ENCODE data around the gene MGAT3. TPM values are rescaled to one million over a fixed set of nuclear protein-coding genes. Genes with fewer than 3 reads are reported as not detected.
A peak's percentile ranks its signal among the peaks of the same experiment; 100 is the strongest.

MGAT3 gene
- total RNA-seq, 5 donors from 2014 or later (not counting 1 experiment from before 2014, with no cell fraction given) = 0.23 to 2.7 (median 1.1) TPM

- DNase-seq = no peak
- POLR2A ChIA-PET = no interaction called here
- Histone ChIP-seq H3K4me3 (ENCODE audit: control insufficient read depth in 1 of 2, extremely low read depth in 1 of 2, low read length in 1 of 2) (no peak overlapping the region), H3K4me1 (ENCODE audit: control insufficient read depth in 1 of 2, extremely low read depth in 1 of 2, insufficient read depth in 2 of 2, low read length in 2 of 2) (peaks cover 0 to 7% of the 10 kb centered on the region in 2 experiments), H3K27me3 (replicated peaks in 1 of 2; ENCODE audit: control insufficient read depth in 2 of 2, extremely low read depth in 1 of 2, insufficient read depth in 2 of 2, low read length in 1 of 2) (peaks cover 0 to 24% of the 10 kb centered on the region in 2 experiments), H3K36me3 (ENCODE audit: control insufficient read depth in 2 of 2, extremely low read depth in 1 of 2, insufficient read depth in 1 of 2, low read length in 1 of 2) (no peaks in the 10 kb centered on the region), H3K27ac (ENCODE audit: low read length) (no peak overlapping the region), H3K9me3 (no peaks in the 10 kb centered on the region)
- 89% methylated on average over 5 of the region's 9 CpGs for WGBS (ENCODE audit: insufficient coverage)
- Mint-ChIP-seq H3K9me3 (no peaks in the 10 kb centered on the region), H3K36me3 (no peaks in the 10 kb centered on the region), H3K4me1 (peaks cover 6 to 7% (median 6%) of the 10 kb centered on the region in 3 donors), H3K27ac (no peak overlapping the region), H3K4me3 (no peak overlapping the region), H3K27me3 (no peaks in the 10 kb centered on the region)
- CTCF ChIA-PET = interaction anchor here in 1 of 2 donors (0.7 kb wide), 1 partner anchor 668 kb away, joined by 3 read pairs; no protein-coding TSS in a partner anchor
- ATAC-seq (replicated peaks in 1 of 4) = no peak
Measured at GRCh38 chr22:39477542-39477941, 20.7 kb downstream of the MGAT3 start.

GRCh38 chr22:39478441-39478850, 21.6 kb downstream of the MGAT3 start:
- DNase-seq (peak in 3 of 35 experiments; percentile 17 to 36 (median 22)), ATAC-seq (replicated peaks in 1 of 4) (no peak)
- Histone ChIP-seq H3K4me3 (ENCODE audit: control insufficient read depth in 1 of 2, extremely low read depth in 1 of 2, low read length in 1 of 2) (no peak overlapping the region), H3K4me1 (ENCODE audit: control insufficient read depth in 1 of 2, extremely low read depth in 1 of 2, insufficient read depth in 2 of 2, low read length in 2 of 2) (no peaks in the 10 kb centered on the region), H3K9me3 (no peaks in the 10 kb centered on the region), H3K27me3 (replicated peaks in 1 of 2; ENCODE audit: control insufficient read depth in 2 of 2, extremely low read depth in 1 of 2, insufficient read depth in 2 of 2, low read length in 1 of 2) (peaks cover 0 to 27% of the 10 kb centered on the region in 2 experiments), H3K36me3 (ENCODE audit: control insufficient read depth in 2 of 2, extremely low read depth in 1 of 2, insufficient read depth in 1 of 2, low read length in 1 of 2) (no peaks in the 10 kb centered on the region), H3K27ac (ENCODE audit: low read length) (no peak overlapping the region)
- H3K4me1 Mint-ChIP-seq = no peaks in the 10 kb centered on the region
- H3K27me3 Mint-ChIP-seq = no peaks in the 10 kb centered on the region
- H3K27ac Mint-ChIP-seq = no peak overlapping the region
- 60% methylated on average over 1 of the region's 9 CpGs for WGBS (ENCODE audit: insufficient coverage)
- CTCF ChIA-PET = interaction anchor here in 1 of 2 donors (0.6 kb wide), 1 partner anchor 1184 kb away, joined by 14 read pairs; no protein-coding TSS in a partner anchor
- no peaks in the 10 kb centered on the region for H3K9me3 Mint-ChIP-seq
- H3K4me3 Mint-ChIP-seq = no peak overlapping the region
- POLR2A ChIA-PET = no interaction called here
- H3K36me3 Mint-ChIP-seq = no peaks in the 10 kb centered on the region

- DNase-seq (no peak), ATAC-seq (replicated peaks in 1 of 4) (no peak)
- Histone ChIP-seq H3K27ac (ENCODE audit: low read length) (no peak overlapping the region), H3K27me3 (replicated peaks in 1 of 2; ENCODE audit: control insufficient read depth in 2 of 2, extremely low read depth in 1 of 2, insufficient read depth in 2 of 2, low read length in 1 of 2) (peaks cover 0 to 32% of the 10 kb centered on the region in 2 experiments), H3K4me1 (ENCODE audit: control insufficient read depth in 1 of 2, extremely low read depth in 1 of 2, insufficient read depth in 2 of 2, low read length in 2 of 2) (no peaks in the 10 kb centered on the region), H3K36me3 (ENCODE audit: control insufficient read depth in 2 of 2, extremely low read depth in 1 of 2, insufficient read depth in 1 of 2, low read length in 1 of 2) (no peaks in the 10 kb centered on the region), H3K4me3 (ENCODE audit: control insufficient read depth in 1 of 2, extremely low read depth in 1 of 2, low read length in 1 of 2) (no peak overlapping the region), H3K9me3 (no peaks in the 10 kb centered on the region)
- H3K9me3 Mint-ChIP-seq = no peaks in the 10 kb centered on the region
- ChIA-PET CTCF (no interaction called here), POLR2A (no interaction called here)
- H3K27ac Mint-ChIP-seq = no peak overlapping the region
- WGBS (ENCODE audit: insufficient coverage) = no CpG with 5 or more reads among the region's 3 CpGs
- no peaks in the 10 kb centered on the region for H3K4me1 Mint-ChIP-seq
- H3K4me3 Mint-ChIP-seq = no peak overlapping the region
- H3K27me3 Mint-ChIP-seq = no peaks in the 10 kb centered on the region
- no peaks in the 10 kb centered on the region for H3K36me3 Mint-ChIP-seq
Measured at GRCh38 chr22:39479254-39479653, 22.4 kb downstream of the MGAT3 start.

GRCh38 chr22:39480557-39480956, 23.7 kb downstream of the MGAT3 start:
- Mint-ChIP-seq H3K27me3 (no peaks in the 10 kb centered on the region), H3K9me3 (no peaks in the 10 kb centered on the region), H3K4me1 (no peaks in the 10 kb centered on the region), H3K4me3 (no peak overlapping the region), H3K27ac (no peak overlapping the region), H3K36me3 (no peaks in the 10 kb centered on the region)
- Histone ChIP-seq H3K27ac (ENCODE audit: low read length) (no peak overlapping the region), H3K4me3 (ENCODE audit: control insufficient read depth in 1 of 2, extremely low read depth in 1 of 2, low read length in 1 of 2) (no peak overlapping the region), H3K27me3 (replicated peaks in 1 of 2; ENCODE audit: control insufficient read depth in 2 of 2, extremely low read depth in 1 of 2, insufficient read depth in 2 of 2, low read length in 1 of 2) (peaks cover 0 to 30% of the 10 kb centered on the region in 2 experiments), H3K36me3 (ENCODE audit: control insufficient read depth in 2 of 2, extremely low read depth in 1 of 2, insufficient read depth in 1 of 2, low read length in 1 of 2) (no peaks in the 10 kb centered on the region), H3K4me1 (ENCODE audit: control insufficient read depth in 1 of 2, extremely low read depth in 1 of 2, insufficient read depth in 2 of 2, low read length in 2 of 2) (no peaks in the 10 kb centered on the region), H3K9me3 (no peaks in the 10 kb centered on the region)
- WGBS (ENCODE audit: insufficient coverage) = 57% methylated on average over 1 of the region's 1 CpG
- DNase-seq (no peak), ATAC-seq (replicated peaks in 1 of 4) (no peak)
- CTCF ChIA-PET = no interaction called here
- POLR2A ChIA-PET = no interaction called here

GRCh38 chr22:39481054-39481453, 24.2 kb downstream of the MGAT3 start:
- Histone ChIP-seq H3K4me3 (ENCODE audit: control insufficient read depth in 1 of 2, extremely low read depth in 1 of 2, low read length in 1 of 2) (no peak overlapping the region), H3K9me3 (no peaks in the 10 kb centered on the region), H3K4me1 (ENCODE audit: control insufficient read depth in 1 of 2, extremely low read depth in 1 of 2, insufficient read depth in 2 of 2, low read length in 2 of 2) (no peaks in the 10 kb centered on the region), H3K27me3 (replicated peaks in 1 of 2; ENCODE audit: control insufficient read depth in 2 of 2, extremely low read depth in 1 of 2, insufficient read depth in 2 of 2, low read length in 1 of 2) (peaks cover 0 to 30% of the 10 kb centered on the region in 2 experiments), H3K36me3 (ENCODE audit: control insufficient read depth in 2 of 2, extremely low read depth in 1 of 2, insufficient read depth in 1 of 2, low read length in 1 of 2) (no peaks in the 10 kb centered on the region), H3K27ac (ENCODE audit: low read length) (no peak overlapping the region)
- Mint-ChIP-seq H3K4me3 (no peak overlapping the region), H3K27me3 (no peaks in the 10 kb centered on the region), H3K36me3 (no peaks in the 10 kb centered on the region), H3K4me1 (no peaks in the 10 kb centered on the region), H3K27ac (no peak overlapping the region), H3K9me3 (no peaks in the 10 kb centered on the region)
- ChIA-PET CTCF (no interaction called here), POLR2A (no interaction called here)
- 89% methylated on average over 10 of the region's 16 CpGs for WGBS (ENCODE audit: insufficient coverage)
- no peak for DNase-seq
- no peak for ATAC-seq (replicated peaks in 1 of 4)

- CTCF ChIA-PET = no interaction called here
- ATAC-seq (replicated peaks in 1 of 4) (no peak), DNase-seq (no peak)
- WGBS (ENCODE audit: insufficient coverage) = 71% methylated on average over 4 of the region's 5 CpGs
- Histone ChIP-seq H3K4me3 (ENCODE audit: control insufficient read depth in 1 of 2, extremely low read depth in 1 of 2, low read length in 1 of 2) (no peak overlapping the region), H3K27me3 (replicated peaks in 1 of 2; ENCODE audit: control insufficient read depth in 2 of 2, extremely low read depth in 1 of 2, insufficient read depth in 2 of 2, low read length in 1 of 2) (peaks cover 0 to 30% of the 10 kb centered on the region in 2 experiments), H3K4me1 (ENCODE audit: control insufficient read depth in 1 of 2, extremely low read depth in 1 of 2, insufficient read depth in 2 of 2, low read length in 2 of 2) (no peaks in the 10 kb centered on the region), H3K36me3 (ENCODE audit: control insufficient read depth in 2 of 2, extremely low read depth in 1 of 2, insufficient read depth in 1 of 2, low read length in 1 of 2) (no peaks in the 10 kb centered on the region), H3K27ac (ENCODE audit: low read length) (no peak overlapping the region), H3K9me3 (no peaks in the 10 kb centered on the region)
- POLR2A ChIA-PET = no interaction called here
- H3K9me3 Mint-ChIP-seq = no peaks in the 10 kb centered on the region
- no peaks in the 10 kb centered on the region for H3K4me1 Mint-ChIP-seq
- H3K27me3 Mint-ChIP-seq = no peaks in the 10 kb centered on the region
- H3K36me3 Mint-ChIP-seq = no peaks in the 10 kb centered on the region
- no peak overlapping the region for H3K27ac Mint-ChIP-seq
- H3K4me3 Mint-ChIP-seq = no peak overlapping the region
Measured at GRCh38 chr22:39481595-39481994, 24.8 kb downstream of the MGAT3 start.

- H3K4me1 Mint-ChIP-seq = no peaks in the 10 kb centered on the region
- ChIA-PET CTCF (interaction anchor here (0.6 to 1.1 kb wide), 2 partner anchors 14 to 16 kb away, joined by 3 to 4 read pairs; no protein-coding TSS in a partner anchor), POLR2A (no interaction called here)
- Histone ChIP-seq H3K36me3 (ENCODE audit: control insufficient read depth in 2 of 2, extremely low read depth in 1 of 2, insufficient read depth in 1 of 2, low read length in 1 of 2) (no peaks in the 10 kb centered on the region), H3K4me1 (ENCODE audit: control insufficient read depth in 1 of 2, extremely low read depth in 1 of 2, insufficient read depth in 2 of 2, low read length in 2 of 2) (no peaks in the 10 kb centered on the region), H3K9me3 (no peaks in the 10 kb centered on the region), H3K27me3 (replicated peaks in 1 of 2; ENCODE audit: control insufficient read depth in 2 of 2, extremely low read depth in 1 of 2, insufficient read depth in 2 of 2, low read length in 1 of 2) (peaks cover 0 to 35% of the 10 kb centered on the region in 2 experiments), H3K27ac (ENCODE audit: low read length) (no peak overlapping the region), H3K4me3 (ENCODE audit: control insufficient read depth in 1 of 2, extremely low read depth in 1 of 2, low read length in 1 of 2) (no peak overlapping the region)
- no peaks in the 10 kb centered on the region for H3K36me3 Mint-ChIP-seq
- H3K4me3 Mint-ChIP-seq = no peak overlapping the region
- no peaks in the 10 kb centered on the region for H3K27me3 Mint-ChIP-seq
- ATAC-seq (replicated peaks in 1 of 4) (no peak), DNase-seq (no peak)
- H3K27ac Mint-ChIP-seq = no peak overlapping the region
- no peaks in the 10 kb centered on the region for H3K9me3 Mint-ChIP-seq
- 91% methylated on average over 3 of the region's 3 CpGs for WGBS (ENCODE audit: insufficient coverage)
Measured at GRCh38 chr22:39482768-39483167, 26.0 kb downstream of the MGAT3 start.
